Gastrocnemius medialis (tissue), 4 donors: ENCODE results near the gene PRKAR1A. TPM values are rescaled to one million over a fixed set of nuclear protein-coding genes. Genes with fewer than 3 reads are reported as not detected.

Source experiments
- ATAC-seq, 2 donors: fragments of 150-250 bp; one replicate each; pipeline ENCODE4 v1.9.1; 2016
- DNase-seq, 2 donors: peaks; one replicate each; pipeline ENCODE4 v3.0.0-alpha.2; 2019
- H3K27ac ChIP-seq, 4 donors: fragments of 200-600 bp; sonication (generic); 1 replicate in 1 of 4; 2 replicates in 3 of 4; pipeline ENCODE4 v1.5.1; 2016 to 2018; ENCODE audit warnings: mild to moderate bottlenecking in 2 of 4, moderate library complexity in 1 of 4
- H3K27me3 ChIP-seq, 3 donors: fragments of 200-600 bp; sonication (generic) in 2 of 3; 1 replicate in 1 of 3; 2 replicates in 2 of 3; pipeline versions ENCODE4 v1.5.1 to v1.6.0; 2016 to 2019; ENCODE audit warnings: mild to moderate bottlenecking in 1 of 3, moderate library complexity in 1 of 3
- H3K36me3 ChIP-seq, 2 donors: fragments of 200-600 bp; sonication (generic) in 1 of 2; one replicate each; pipeline ENCODE4 v1.5.1; 2017 to 2018
- H3K4me1 ChIP-seq, 2 donors: fragments of 200-600 bp; sonication (generic) in 1 of 2; one replicate each; pipeline ENCODE4 v1.5.1; 2016 to 2017; ENCODE audit warnings: mild to moderate bottlenecking in 2 of 2
- H3K4me3 ChIP-seq, 4 donors: fragments of 200-600 bp; sonication (generic) in 3 of 4; 1 replicate in 1 of 4; 2 replicates in 3 of 4; pipeline ENCODE4 v1.5.1; 2016 to 2019; ENCODE audit warnings: mild to moderate bottlenecking in 2 of 4
- H3K9me3 ChIP-seq, 3 donors: fragments of 200-600 bp; sonication (generic) in 2 of 3; 1 replicate in 1 of 3; 2 replicates in 2 of 3; pipeline ENCODE4 v1.5.1; 2016 to 2019
- POLR2A ChIP-seq, 2 donors: fragments of 450-650 bp; IDR thresholded peaks; one replicate each; pipeline ENCODE4 v1.6.1; 2017; ENCODE audit warnings: antibody characterized with exemption in 2 of 2, mild to moderate bottlenecking in 2 of 2, moderate library complexity in 2 of 2
- in situ Hi-C, 4 donors: fragments of 200-750 bp; cut with MboI; loops; one replicate each; pipeline versions ENCODE4 v1.15.0 to v1.8.0; 2017; ENCODE audit warnings: low sequenced_read_pairs in 4 of 4
- intact Hi-C: fragments of 100-400 bp; cut with DNase I; formaldehyde crosslinking; loops from one replicate; pipeline ENCODE4 v1.15.1; 2023; ENCODE audit warnings: low total_unique reads
- total RNA-seq, 4 donors: library from RNA; depleted of rRNA; stranded (reverse); fragments of >200 nt; gene quantifications; one replicate each; pipeline versions ENCODE4 v1.1.0 to v1.2.3, GENCODE V29; 2016
- TF ChIP-seq, protein P1 (sequence below), 5 experiments: fragments of 450-650 bp in 3 of 5; fragments of 200-600 bp in 2 of 5; sonication (generic) in 2 of 5; IDR thresholded peaks in 4 of 5; conservative IDR thresholded peaks in 1 of 5; 1 replicate in 4 of 5; 2 replicates in 1 of 5; pipeline ENCODE4 v1.5.1; 2016 to 2019; ENCODE audit warnings: antibody characterized with exemption in 5 of 5, mild to moderate bottlenecking in 3 of 5, moderate library complexity in 3 of 5

PRKAR1A gene
- 100 to 1,000 TPM; 271 to 656 (median 557) TPM for total RNA-seq

GRCh38 chr17:68512247-68512959 lies at the start of gene PRKAR1A:
Gene PRKAR1A (plus strand): TSS chr17:68512430. CDS start chr17:68515400, 2,970 bp downstream.
- Histone ChIP-seq H3K36me3 (peaks cover 0 to 10% of the 10 kb centered on the region in 2 donors), H3K27ac (peak within 1 kb of the TSS; percentile 94 to 99 (median 96)), H3K4me1 (peaks cover 48 to 55% of the 10 kb centered on the region in 2 donors), H3K27me3 (no peaks in the 10 kb centered on the region), H3K4me3 (peak within 1 kb of the TSS; percentile 78 to 89 (median 84)), H3K9me3 (no peaks in the 10 kb centered on the region)
- in situ Hi-C loops: loop anchor here in 1 of 4 donors (10.0 kb wide), 1 partner anchor 58 kb away; the partner anchor contains the start of gene WIPI1
- intact Hi-C loops: loop anchor here (1.0 to 10.0 kb wide), 5 partner anchors 56 to 1468 kb away; partner anchors contain the start of genes AMZ2, CACNG1 and WIPI1
- DNase-seq (peak; percentile 92 to 94), ATAC-seq (peak; percentile 73 to 81)
- TF ChIP-seq POLR2A (IDR thresholded peaks at IDR 0.05): peak; percentile 96 to 97
- TF ChIP-seq, protein P1, sequence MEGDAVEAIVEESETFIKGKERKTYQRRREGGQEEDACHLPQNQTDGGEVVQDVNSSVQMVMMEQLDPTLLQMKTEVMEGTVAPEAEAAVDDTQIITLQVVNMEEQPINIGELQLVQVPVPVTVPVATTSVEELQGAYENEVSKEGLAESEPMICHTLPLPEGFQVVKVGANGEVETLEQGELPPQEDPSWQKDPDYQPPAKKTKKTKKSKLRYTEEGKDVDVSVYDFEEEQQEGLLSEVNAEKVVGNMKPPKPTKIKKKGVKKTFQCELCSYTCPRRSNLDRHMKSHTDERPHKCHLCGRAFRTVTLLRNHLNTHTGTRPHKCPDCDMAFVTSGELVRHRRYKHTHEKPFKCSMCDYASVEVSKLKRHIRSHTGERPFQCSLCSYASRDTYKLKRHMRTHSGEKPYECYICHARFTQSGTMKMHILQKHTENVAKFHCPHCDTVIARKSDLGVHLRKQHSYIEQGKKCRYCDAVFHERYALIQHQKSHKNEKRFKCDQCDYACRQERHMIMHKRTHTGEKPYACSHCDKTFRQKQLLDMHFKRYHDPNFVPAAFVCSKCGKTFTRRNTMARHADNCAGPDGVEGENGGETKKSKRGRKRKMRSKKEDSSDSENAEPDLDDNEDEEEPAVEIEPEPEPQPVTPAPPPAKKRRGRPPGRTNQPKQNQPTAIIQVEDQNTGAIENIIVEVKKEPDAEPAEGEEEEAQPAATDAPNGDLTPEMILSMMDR (IDR thresholded peaks at IDR 0.05 in 4 of 5, conservative IDR thresholded peaks at IDR 0.05 in 1 of 5): peak in 2 of 5 experiments; percentile 17 to 18

DNA sequence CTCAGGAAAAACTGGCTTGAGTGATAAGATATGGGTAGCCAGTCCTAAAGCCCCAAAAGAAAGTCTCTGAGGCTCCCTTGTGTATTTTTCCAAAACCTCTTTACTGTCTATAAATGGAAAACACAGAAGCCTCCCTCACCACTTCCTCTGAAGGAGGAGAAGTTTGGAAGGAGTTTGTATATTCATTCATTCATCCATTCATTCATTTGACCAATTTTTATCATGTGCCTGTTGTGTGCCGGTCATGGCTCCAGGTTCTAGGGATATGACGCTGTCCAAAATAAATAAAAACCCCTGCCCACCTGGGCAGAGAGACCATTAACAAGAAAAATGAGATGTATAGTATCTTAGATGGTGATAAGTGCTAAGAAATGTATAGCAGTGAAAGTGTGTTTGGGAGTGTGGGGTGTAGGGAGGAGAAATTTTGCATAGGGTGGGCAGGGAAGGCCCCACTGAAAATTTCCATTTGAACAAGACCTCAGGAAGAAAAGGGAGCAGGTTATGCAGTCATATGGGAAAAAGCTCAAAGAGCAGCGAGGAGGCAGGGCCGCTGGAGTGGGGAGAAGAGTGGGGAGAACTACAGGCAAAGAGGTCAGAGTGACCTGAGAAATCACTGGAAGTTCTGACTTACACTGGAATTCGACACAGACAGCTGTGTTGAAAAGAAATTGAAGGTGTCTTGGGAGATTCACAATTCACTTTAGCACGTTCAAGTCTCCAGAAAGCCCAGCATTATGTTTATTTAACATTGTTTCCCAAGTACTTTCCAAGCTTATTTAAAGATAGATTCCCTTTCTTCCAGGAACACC lies 48.8 kb upstream of the PRKAR1A start:
- TF ChIP-seq, protein P1 (IDR thresholded peaks at IDR 0.05 in 4 of 5, conservative IDR thresholded peaks at IDR 0.05 in 1 of 5): peak in 2 of 5 experiments; percentile 1 to 2
- TF ChIP-seq POLR2A (IDR thresholded peaks at IDR 0.05): no peak
- no peaks in the 10 kb centered on the region for H3K36me3 ChIP-seq
- H3K27me3 ChIP-seq: no peaks in the 10 kb centered on the region
- intact Hi-C loops: loop anchor here (1.0 to 10.0 kb wide), 5 partner anchors 27 to 501 kb away; no protein-coding TSS in a partner anchor
- H3K4me1 ChIP-seq: peaks cover 41 to 43% of the 10 kb centered on the region in 2 donors
- in situ Hi-C loops: loop anchor here (10.0 kb wide), 2 partner anchors 199 to 289 kb away; no protein-coding TSS in a partner anchor
- DNase-seq: no peak
- H3K9me3 ChIP-seq: no peaks in the 10 kb centered on the region
- H3K4me3 ChIP-seq: no peak overlapping the region
- H3K27ac ChIP-seq: peak overlapping the region; percentile 91 to 95 (median 92)
- no peak for ATAC-seq

GRCh38 chr17:68468334-68468733 lies 43.9 kb upstream of the PRKAR1A start:
- no peaks in the 10 kb centered on the region for H3K9me3 ChIP-seq
- TF ChIP-seq, protein P1 (IDR thresholded peaks at IDR 0.05 in 4 of 5, conservative IDR thresholded peaks at IDR 0.05 in 1 of 5): no peak
- TF ChIP-seq POLR2A (IDR thresholded peaks at IDR 0.05): peak in 1 of 2 donors; percentile 20
- no peaks in the 10 kb centered on the region for H3K27me3 ChIP-seq
- in situ Hi-C loops (loop anchor here (5.0 to 10.0 kb wide), 3 partner anchors 204 to 296 kb away; no protein-coding TSS in a partner anchor), intact Hi-C loops (loop anchor here (5.0 to 10.0 kb wide), 3 partner anchors 264 to 366 kb away; no protein-coding TSS in a partner anchor)
- ATAC-seq (peak in 1 of 2 donors; percentile 54), DNase-seq (no peak)
- H3K27ac ChIP-seq: peak overlapping the region in 3 of 4 donors; percentile 21 to 72 (median 55)
- peaks cover 4 to 7% of the 10 kb centered on the region in 2 donors for H3K4me1 ChIP-seq
- H3K4me3 ChIP-seq: no peak overlapping the region
- no peaks in the 10 kb centered on the region for H3K36me3 ChIP-seq

DNA sequence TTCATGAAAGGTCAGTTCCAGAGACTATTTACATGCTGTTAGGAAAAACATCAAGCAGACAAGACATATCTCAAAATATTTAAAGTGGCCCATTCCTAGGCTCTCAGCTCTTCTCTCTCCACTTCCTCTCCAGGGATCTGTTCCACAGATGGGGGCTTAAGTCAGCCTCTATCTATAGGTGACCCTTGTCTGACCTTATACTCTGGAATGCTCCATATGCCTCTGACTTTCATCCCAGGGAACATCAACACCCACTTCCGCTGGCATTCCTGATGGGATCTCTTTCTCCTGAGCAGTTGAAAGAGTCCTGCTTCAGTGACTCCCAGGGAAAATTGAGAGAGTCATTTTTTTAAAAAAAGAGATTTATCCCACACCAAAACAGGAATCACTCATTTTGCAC lies 43.4 kb upstream of the PRKAR1A start:
- in situ Hi-C loops: loop anchor here (5.0 to 10.0 kb wide), 3 partner anchors 204 to 296 kb away; no protein-coding TSS in a partner anchor

More for the DNA sequence above, 43.4 kb upstream of the PRKAR1A start:
- H3K27me3 ChIP-seq: no peaks in the 10 kb centered on the region
- DNase-seq: no peak
- ATAC-seq: no peak
- no peaks in the 10 kb centered on the region for H3K9me3 ChIP-seq
- H3K36me3 ChIP-seq: no peaks in the 10 kb centered on the region
- peak overlapping the region in 2 of 4 donors; percentile 55 to 72 for H3K27ac ChIP-seq
- intact Hi-C loops: loop anchor here (5.0 to 10.0 kb wide), 3 partner anchors 264 to 366 kb away; no protein-coding TSS in a partner anchor
- H3K4me3 ChIP-seq: no peak overlapping the region
- H3K4me1 ChIP-seq: peaks cover 4 to 7% of the 10 kb centered on the region in 2 donors
- TF ChIP-seq, protein P1 (IDR thresholded peaks at IDR 0.05 in 4 of 5, conservative IDR thresholded peaks at IDR 0.05 in 1 of 5): no peak
- no peak for TF ChIP-seq POLR2A (IDR thresholded peaks at IDR 0.05)
